ENCODE measurements around the gene LTB4R. TPM values are rescaled to one million over a fixed set of nuclear protein-coding genes. Genes with fewer than 3 reads are reported as not detected.

The LTB4R gene
- 0.65 and 3.0 TPM in 2 replicates for total RNA-seq

GRCh38 chr14:24310646-24311604 is at the start of gene LTB4R:
Gene LTB4R, plus strand, starts transcription at chr14:24311502. Its CDS starts 4,150 bp downstream, at chr14:24315652.

GRCh38 chr14:24262821-24263733 is 48.2 kb upstream of the LTB4R start, which contains the start of gene TGM1:
Gene TGM1, minus strand, starts transcription at chr14:24263177. Its CDS starts 825 bp downstream, at chr14:24262352.

GRCh38 chr14:24271134-24271833 is 40.0 kb upstream of the LTB4R start, which contains the start of gene RABGGTA:
Gene RABGGTA, minus strand, starts transcription at chr14:24271597. Its CDS starts 482 bp downstream, at chr14:24271115.

GRCh38 chr14:24299255-24300191 is 11.8 kb upstream of the LTB4R start, which contains the start of the genes DHRS1 and NOP9:
Gene DHRS1, minus strand, starts transcription at chr14:24299780. Its CDS starts 674 bp downstream, at chr14:24299106.
Gene NOP9, plus strand, starts transcription at chr14:24299850. Its CDS starts 105 bp downstream, at chr14:24299955.

GRCh38 chr14:24307575-24308341 is 3.5 kb upstream of the LTB4R start, which contains the start of gene CIDEB:
Gene CIDEB, minus strand, starts transcription at chr14:24307977. Its CDS starts 119 bp downstream, at chr14:24307858.

GRCh38 chr14:24309538-24310264 is 1.6 kb upstream of the LTB4R start, which contains the start of gene LTB4R2:
Gene LTB4R2, plus strand, starts transcription at chr14:24310140. Its CDS starts 525 bp downstream, at chr14:24310665.

GRCh38 chr14:24334431-24335291 is 23.4 kb downstream of the LTB4R start, which contains the start of gene ADCY4:
Gene ADCY4, minus strand, starts transcription at chr14:24335071. Its CDS starts 419 bp downstream, at chr14:24334652.

GRCh38 chr14:24339284-24340151 is 28.2 kb downstream of the LTB4R start, which contains the start of gene RIPK3:
Gene RIPK3, minus strand, starts transcription at chr14:24339991. Its CDS starts 165 bp downstream, at chr14:24339826.

Other genes with a start within 250 kb of the LTB4R start
- not detected in 2 replicates for gene CPNE6, start 239.9 kb upstream of the LTB4R start, total RNA-seq
- gene PCK2, start 217.2 kb upstream of the LTB4R start, total RNA-seq = 10.4 and 21.4 TPM in 2 replicates
- 43.5 and 91.6 TPM in 2 replicates for gene DCAF11, start 196.7 kb upstream of the LTB4R start, total RNA-seq
- 0.32 and 0.76 TPM in 2 replicates for gene NRL, start 196.6 kb upstream of the LTB4R start, total RNA-seq
- under 0.01 TPM in 1 of 2 replicates, not detected in the other for gene FITM1, start 180.8 kb upstream of the LTB4R start, total RNA-seq
- 105 and 223 TPM in 2 replicates for gene PSME1, start 175.3 kb upstream of the LTB4R start, total RNA-seq
- gene EMC9, start 169.9 kb upstream of the LTB4R start, total RNA-seq = 30.5 and 34.3 TPM in 2 replicates
- 88.0 and 158 TPM in 2 replicates for gene PSME2, start 164.9 kb upstream of the LTB4R start, total RNA-seq
- gene RNF31, start 164.0 kb upstream of the LTB4R start, total RNA-seq = 37.4 and 47.7 TPM in 2 replicates
- gene IRF9, start 150.2 kb upstream of the LTB4R start, total RNA-seq = 36.4 and 131 TPM in 2 replicates
- 2.6 and 13.4 TPM in 2 replicates for gene REC8, start 139.4 kb upstream of the LTB4R start, total RNA-seq
- gene IPO4, start 122.7 kb upstream of the LTB4R start, total RNA-seq = 33.1 and 43.2 TPM in 2 replicates
- gene TM9SF1, start 116.1 kb upstream of the LTB4R start, total RNA-seq = 48.7 and 71.6 TPM in 2 replicates
- not detected in 2 replicates for gene TSSK4, start 105.8 kb upstream of the LTB4R start, total RNA-seq
- gene CHMP4A, start 98.0 kb upstream of the LTB4R start, total RNA-seq = 28.3 and 54.1 TPM in 2 replicates
- gene MDP1, start 95.4 kb upstream of the LTB4R start, total RNA-seq = 16.9 and 28.1 TPM in 2 replicates
- gene NEDD8, start 79.1 kb upstream of the LTB4R start, total RNA-seq = 201 and 492 TPM in 2 replicates
- gene GMPR2, start 78.6 kb upstream of the LTB4R start, total RNA-seq = 81.2 and 135 TPM in 2 replicates
- gene TINF2, start 68.9 kb upstream of the LTB4R start, total RNA-seq = 58.2 and 60.7 TPM in 2 replicates
- 0.65 and 0.91 TPM in 2 replicates for gene TGM1, start 48.3 kb upstream of the LTB4R start, total RNA-seq
- 13.2 and 27.3 TPM in 2 replicates for gene RABGGTA, start 39.9 kb upstream of the LTB4R start, total RNA-seq
- 3.6 and 19.0 TPM in 2 replicates for gene DHRS1, start 11.7 kb upstream of the LTB4R start, total RNA-seq
- gene NOP9, start 11.7 kb upstream of the LTB4R start, total RNA-seq = 22.4 and 26.6 TPM in 2 replicates
- 0.32 and 3.2 TPM in 2 replicates for gene CIDEB, start 3.5 kb upstream of the LTB4R start, total RNA-seq
- 2.6 and 5.0 TPM in 2 replicates for gene LTB4R2, start 1.4 kb upstream of the LTB4R start, total RNA-seq
- gene ADCY4, start 23.6 kb downstream of the LTB4R start, total RNA-seq = 20.1 and 36.6 TPM in 2 replicates
- 5.5 and 6.7 TPM in 2 replicates for gene RIPK3, start 28.5 kb downstream of the LTB4R start, total RNA-seq
- 21.8 and 25.1 TPM in 2 replicates for gene NFATC4, start 56.7 kb downstream of the LTB4R start, total RNA-seq
- gene NYNRIN, start 87.5 kb downstream of the LTB4R start, total RNA-seq = 12.2 and 14.3 TPM in 2 replicates
- 0.32 and 0.76 TPM in 2 replicates for gene CBLN3, start 118.2 kb downstream of the LTB4R start, total RNA-seq
- 62.0 and 71.4 TPM in 2 replicates for gene KHNYN, start 118.5 kb downstream of the LTB4R start, total RNA-seq
- 8.1 and 9.6 TPM in 2 replicates for gene SDR39U1, start 131.3 kb downstream of the LTB4R start, total RNA-seq
- gene CMA1, start 196.8 kb downstream of the LTB4R start, total RNA-seq = not detected in 2 replicates

Data from epithelial cell of umbilical artery (primary cell).